T-helper 17 cell (primary cell): ENCODE measurements around the gene KCNK13. TPM values are rescaled to one million over a fixed set of nuclear protein-coding genes. Genes with fewer than 3 reads are reported as not detected.

Experiments used
- ATAC-seq: fragments of 150-1000 bp; cut with Tn5 transposase; 2 replicates; pipeline ENCODE4 v1.10.0; 2021; ENCODE audit warnings: mild to moderate bottlenecking, moderate library complexity
- DNase-seq, 3 donors: peaks; one replicate each; pipeline versions ENCODE4 v3.0.0 to v3.0.0-alpha.2; 2020 to 2021
- H3K9me3 ChIP-seq: one replicate; pipeline ENCODE4 v1.7.0; 2013; ENCODE audit warnings: low read length, mild to moderate bottlenecking; ENCODE audit not compliant: control insufficient read depth, poor library complexity, severe bottlenecking
- H3K27ac Mint-ChIP-seq: one replicate; pipeline ENCODE4 v1.8.0; 2022; ENCODE audit warnings: mild to moderate bottlenecking, moderate library complexity, mixed read lengths
- H3K27me3 Mint-ChIP-seq: one replicate; pipeline ENCODE4 v1.8.0; 2022; ENCODE audit warnings: mixed read lengths
- H3K36me3 Mint-ChIP-seq: one replicate; pipeline ENCODE4 v1.8.0; 2022; ENCODE audit warnings: low read depth, mixed read lengths
- H3K4me1 Mint-ChIP-seq: one replicate; pipeline ENCODE4 v1.8.0; 2022; ENCODE audit warnings: mild to moderate bottlenecking, mixed read lengths
- H3K4me3 Mint-ChIP-seq: one replicate; pipeline ENCODE4 v1.8.0; 2022; ENCODE audit warnings: mild to moderate bottlenecking, moderate library complexity, mixed read lengths
- total RNA-seq, 4 donors: library from RNA in 2 of 4; stranded (reverse) in 2 of 4; gene quantifications; one replicate each; pipeline ENCODE4 v1.2.3 and lab custom pipeline; 2022 to 2026

KCNK13 gene
- total RNA-seq, 2 donors from 2014 or later: 0.21 TPM; not detected in 1

GRCh38 chr14:90116444-90116843 lies 54.6 kb downstream of the KCNK13 start:
- no peaks in the 10 kb centered on the region for H3K9me3 ChIP-seq
- no peak overlapping the region for H3K4me3 Mint-ChIP-seq
- H3K27me3 Mint-ChIP-seq: peaks cover 51% of the 10 kb centered on the region
- no peaks in the 10 kb centered on the region for H3K4me1 Mint-ChIP-seq
- DNase-seq (no peak), ATAC-seq (no peak)
- no peaks in the 10 kb centered on the region for H3K36me3 Mint-ChIP-seq
- H3K27ac Mint-ChIP-seq: no peak overlapping the region

- H3K27ac Mint-ChIP-seq: no peak overlapping the region
- no peaks in the 10 kb centered on the region for H3K9me3 ChIP-seq
- DNase-seq (no peak), ATAC-seq (no peak)
- H3K36me3 Mint-ChIP-seq: no peaks in the 10 kb centered on the region
- H3K27me3 Mint-ChIP-seq: peaks cover 40% of the 10 kb centered on the region
- H3K4me1 Mint-ChIP-seq: no peaks in the 10 kb centered on the region
- no peak overlapping the region for H3K4me3 Mint-ChIP-seq
These were observed 56.2 kb downstream of the KCNK13 start for GRCh38 chr14:90118027-90118426.

DNA sequence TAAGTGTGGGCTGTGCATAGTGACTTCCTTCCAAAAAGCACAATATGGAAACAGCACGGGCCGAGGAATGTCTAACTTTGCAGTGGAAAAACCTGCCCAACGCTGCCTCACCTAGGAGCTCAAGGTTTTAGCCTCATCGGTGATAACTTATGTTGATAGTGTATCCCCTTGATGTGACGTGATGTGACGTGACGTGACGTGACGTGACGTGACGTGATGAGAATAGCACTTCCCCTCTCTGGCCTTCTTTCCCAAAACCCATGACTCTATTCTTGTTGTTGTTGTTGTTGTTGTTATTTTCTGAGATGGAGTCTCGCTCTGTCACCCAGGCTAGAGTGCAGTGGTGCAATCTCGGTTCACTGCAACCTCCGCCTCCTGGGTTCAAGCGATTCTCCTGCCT lies 64.5 kb downstream of the KCNK13 start:
- H3K36me3 Mint-ChIP-seq: no peaks in the 10 kb centered on the region
- H3K27me3 Mint-ChIP-seq: peaks cover 35% of the 10 kb centered on the region
- ATAC-seq (no peak), DNase-seq (no peak)
- no peak overlapping the region for H3K4me3 Mint-ChIP-seq
- H3K9me3 ChIP-seq: no peaks in the 10 kb centered on the region
- no peaks in the 10 kb centered on the region for H3K4me1 Mint-ChIP-seq
- H3K27ac Mint-ChIP-seq: no peak overlapping the region

DNA sequence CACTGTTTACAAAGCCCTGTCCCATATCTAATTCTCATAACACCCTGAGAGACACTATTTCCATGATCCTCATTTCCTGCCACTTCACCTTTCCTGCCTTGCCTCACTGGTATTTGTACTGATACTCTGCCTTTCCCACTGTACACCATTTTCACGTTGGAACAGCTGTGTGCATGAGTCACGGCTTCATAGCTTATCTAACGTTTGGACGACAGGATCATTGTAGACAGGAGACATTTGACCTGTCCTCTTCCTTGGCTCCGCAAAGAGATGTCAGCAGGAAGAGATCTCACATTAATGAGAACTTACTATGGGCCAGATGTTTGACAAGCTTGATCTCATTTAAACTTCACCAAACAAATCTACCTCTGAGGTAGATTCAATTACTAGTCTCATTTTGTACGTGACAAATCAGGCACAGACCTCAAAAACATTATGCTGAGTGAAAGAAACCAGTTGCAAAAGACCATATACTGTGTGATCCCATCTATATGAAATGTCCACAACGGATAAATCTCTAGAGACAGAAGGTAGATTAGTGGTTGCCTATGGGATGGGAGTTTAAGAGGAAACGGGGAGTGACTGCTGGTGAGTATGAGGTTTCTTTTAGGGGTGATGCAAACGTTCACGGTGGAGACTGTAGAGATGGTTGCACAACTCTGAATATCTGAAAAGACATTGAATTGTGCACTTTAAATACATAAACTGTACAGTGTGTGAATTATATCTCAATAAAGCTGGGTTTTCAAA lies 71.2 kb downstream of the KCNK13 start:
- no peak for ATAC-seq
- H3K4me1 Mint-ChIP-seq: no peaks in the 10 kb centered on the region
- no peak overlapping the region for H3K27ac Mint-ChIP-seq
- DNase-seq: no peak
- peaks cover 3% of the 10 kb centered on the region for H3K9me3 ChIP-seq
- peaks cover 57% of the 10 kb centered on the region for H3K27me3 Mint-ChIP-seq
- H3K4me3 Mint-ChIP-seq: no peak overlapping the region
- no peaks in the 10 kb centered on the region for H3K36me3 Mint-ChIP-seq

DNA sequence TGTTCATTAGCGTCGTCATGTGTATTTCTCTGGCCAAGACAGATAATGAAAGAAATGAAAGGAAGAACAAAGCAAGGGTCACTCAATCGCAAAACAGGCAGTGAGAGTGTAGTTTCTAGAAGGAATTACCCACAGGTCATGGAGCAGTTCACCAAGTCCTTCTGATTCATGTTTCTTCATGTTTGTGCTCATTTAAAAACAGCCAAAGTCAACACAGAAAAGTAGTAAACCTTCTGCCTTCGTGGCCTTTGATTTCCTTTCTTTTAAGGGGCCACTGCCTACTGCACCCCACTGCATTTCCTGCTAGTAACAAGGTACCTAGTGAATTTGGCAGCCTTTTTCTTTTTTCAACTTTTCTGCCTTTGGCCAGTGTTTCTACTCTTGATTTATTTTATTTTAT lies 75.1 kb downstream of the KCNK13 start:
- H3K9me3 ChIP-seq: peaks cover 1% of the 10 kb centered on the region
- Mint-ChIP-seq H3K4me3 (no peak overlapping the region), H3K4me1 (no peaks in the 10 kb centered on the region), H3K36me3 (no peaks in the 10 kb centered on the region), H3K27me3 (peaks cover 58% of the 10 kb centered on the region), H3K27ac (no peak overlapping the region)
- ATAC-seq (no peak), DNase-seq (no peak)

DNA sequence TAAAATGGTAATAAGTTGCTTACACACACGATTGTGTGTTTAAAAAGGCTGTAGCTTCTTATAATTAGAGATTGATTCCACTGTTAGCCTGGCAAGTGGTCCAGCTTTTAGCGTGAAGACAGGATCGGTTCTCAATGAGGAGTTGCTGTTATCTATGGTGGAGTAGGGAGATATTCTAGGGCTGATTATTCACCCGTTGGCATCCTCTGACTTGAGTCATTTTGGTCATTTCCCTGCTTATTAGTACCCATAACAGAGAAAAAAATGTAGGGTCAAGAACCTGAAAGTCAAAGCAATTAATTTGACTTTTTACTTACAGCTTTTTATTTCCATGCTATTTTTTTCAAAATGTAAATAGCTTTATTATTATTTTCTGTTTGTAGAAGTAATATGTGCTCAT lies 76.0 kb downstream of the KCNK13 start:
- no peak for ATAC-seq
- no peaks in the 10 kb centered on the region for H3K9me3 ChIP-seq
- Mint-ChIP-seq H3K27ac (no peak overlapping the region), H3K4me3 (no peak overlapping the region), H3K4me1 (no peaks in the 10 kb centered on the region), H3K27me3 (peaks cover 58% of the 10 kb centered on the region), H3K36me3 (no peaks in the 10 kb centered on the region)
- DNase-seq: no peak

GRCh38 chr14:90139199-90139598 lies 77.4 kb downstream of the KCNK13 start:
- no peak for DNase-seq
- Mint-ChIP-seq H3K27ac (no peak overlapping the region), H3K4me3 (no peak overlapping the region), H3K27me3 (peaks cover 58% of the 10 kb centered on the region), H3K4me1 (no peaks in the 10 kb centered on the region), H3K36me3 (no peaks in the 10 kb centered on the region)
- H3K9me3 ChIP-seq: no peaks in the 10 kb centered on the region
- ATAC-seq: no peak

GRCh38 chr14:90140298-90140955 lies 78.6 kb downstream of the KCNK13 start:
- ATAC-seq (no peak), DNase-seq (no peak)
- H3K36me3 Mint-ChIP-seq: no peaks in the 10 kb centered on the region
- no peaks in the 10 kb centered on the region for H3K9me3 ChIP-seq
- H3K4me1 Mint-ChIP-seq: no peaks in the 10 kb centered on the region
- H3K27me3 Mint-ChIP-seq: peaks cover 56% of the 10 kb centered on the region
- H3K27ac Mint-ChIP-seq: no peak overlapping the region
- no peak overlapping the region for H3K4me3 Mint-ChIP-seq

- Mint-ChIP-seq H3K4me1 (no peaks in the 10 kb centered on the region), H3K27me3 (peaks cover 57% of the 10 kb centered on the region), H3K4me3 (no peak overlapping the region), H3K36me3 (no peaks in the 10 kb centered on the region), H3K27ac (no peak overlapping the region)
- ATAC-seq (no peak), DNase-seq (no peak)
- no peaks in the 10 kb centered on the region for H3K9me3 ChIP-seq
These were observed 79.1 kb downstream of the KCNK13 start for GRCh38 chr14:90140956-90141316.

GRCh38 chr14:90153429-90153828 lies 91.6 kb downstream of the KCNK13 start:
- Mint-ChIP-seq H3K27ac (no peak overlapping the region), H3K4me1 (no peaks in the 10 kb centered on the region), H3K4me3 (no peak overlapping the region), H3K27me3 (peaks cover 20% of the 10 kb centered on the region), H3K36me3 (no peaks in the 10 kb centered on the region)
- H3K9me3 ChIP-seq: no peaks in the 10 kb centered on the region
- ATAC-seq (no peak), DNase-seq (no peak)

DNA sequence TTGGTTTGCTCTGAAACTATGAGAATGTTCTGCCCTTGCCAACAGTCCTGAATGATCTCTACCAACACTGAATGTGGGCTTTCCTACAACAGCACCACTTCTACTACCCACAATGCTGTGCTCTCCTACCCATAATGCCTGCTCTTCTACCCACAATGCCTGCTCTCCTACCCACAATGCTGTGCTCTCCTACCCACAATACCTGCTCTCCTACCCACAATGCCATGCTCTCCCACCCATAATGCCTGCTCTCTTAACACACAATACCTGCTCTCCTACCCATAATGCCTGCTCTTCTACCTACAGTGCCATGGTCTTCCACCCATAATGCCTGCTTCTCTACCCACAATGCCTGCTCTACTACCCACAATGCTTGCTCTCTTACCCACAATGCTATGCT lies 92.3 kb downstream of the KCNK13 start:
- Mint-ChIP-seq H3K4me1 (no peaks in the 10 kb centered on the region), H3K4me3 (no peak overlapping the region), H3K36me3 (no peaks in the 10 kb centered on the region), H3K27ac (no peak overlapping the region), H3K27me3 (peaks cover 13% of the 10 kb centered on the region)
- no peak for DNase-seq
- no peak for ATAC-seq
- H3K9me3 ChIP-seq: no peaks in the 10 kb centered on the region

GRCh38 chr14:90159146-90159545 lies 97.4 kb downstream of the KCNK13 start:
- Mint-ChIP-seq H3K27ac (no peak overlapping the region), H3K36me3 (peaks cover 2% of the 10 kb centered on the region), H3K4me3 (no peak overlapping the region), H3K4me1 (peaks cover 4% of the 10 kb centered on the region), H3K27me3 (peaks cover 33% of the 10 kb centered on the region)
- H3K9me3 ChIP-seq: no peaks in the 10 kb centered on the region
- DNase-seq (no peak), ATAC-seq (no peak)

DNA sequence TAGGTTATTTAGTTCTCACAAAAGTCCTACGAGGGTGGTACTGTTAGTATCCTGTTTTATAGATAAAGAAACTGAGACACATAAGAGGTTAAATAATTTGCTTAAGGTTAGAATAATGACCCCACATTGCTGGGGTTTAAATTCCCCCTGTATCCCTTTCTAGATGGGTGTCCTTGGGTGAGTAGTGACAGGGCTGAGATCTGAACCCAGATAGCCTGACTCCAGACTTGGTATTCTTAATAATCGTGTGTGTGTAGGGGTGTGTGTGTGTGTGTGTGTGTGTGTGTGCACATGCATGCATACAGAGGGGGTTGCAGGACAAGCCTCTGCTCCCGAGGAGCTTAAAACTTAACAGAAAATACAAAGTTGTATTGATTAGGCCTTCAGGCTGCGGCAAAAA lies 97.9 kb downstream of the KCNK13 start:
- Mint-ChIP-seq H3K27me3 (peaks cover 33% of the 10 kb centered on the region), H3K27ac (no peak overlapping the region), H3K4me3 (no peak overlapping the region), H3K4me1 (peaks cover 4% of the 10 kb centered on the region), H3K36me3 (peaks cover 2% of the 10 kb centered on the region)
- DNase-seq (no peak), ATAC-seq (no peak)
- H3K9me3 ChIP-seq: no peaks in the 10 kb centered on the region

DNA sequence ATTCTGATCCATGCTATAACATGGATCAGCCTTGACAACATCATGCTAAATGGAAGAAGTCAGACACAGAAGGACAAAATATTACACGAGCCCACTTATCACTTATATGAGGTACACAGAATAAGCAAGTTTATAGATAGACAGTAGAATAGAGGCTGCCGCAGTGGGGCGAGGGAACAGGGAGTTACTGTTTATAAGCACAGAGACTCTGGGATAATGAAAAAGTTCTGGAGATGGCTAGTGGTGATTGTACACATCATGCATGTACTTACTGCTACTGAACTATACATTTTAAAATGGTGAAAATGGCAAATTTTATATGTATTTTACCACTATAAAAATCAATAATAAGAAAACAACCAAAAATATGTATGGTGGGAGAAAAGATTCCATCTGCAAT lies 99.3 kb downstream of the KCNK13 start:
- H3K4me1 Mint-ChIP-seq: peaks cover 4% of the 10 kb centered on the region
- DNase-seq: no peak
- peaks cover 2% of the 10 kb centered on the region for H3K36me3 Mint-ChIP-seq
- H3K27ac Mint-ChIP-seq: no peak overlapping the region
- no peak overlapping the region for H3K4me3 Mint-ChIP-seq
- peaks cover 29% of the 10 kb centered on the region for H3K27me3 Mint-ChIP-seq
- H3K9me3 ChIP-seq: no peaks in the 10 kb centered on the region
- ATAC-seq: no peak
